Left ventricle myocardium inferior (tissue), 1 donor: ENCODE data around the gene DMRTC1B. TPM values are rescaled to one million over a fixed set of nuclear protein-coding genes. Genes with fewer than 3 reads are reported as not detected.
"Not testable (repeated sequence)": the region's sequence is repeated elsewhere in the genome, so short reads cannot be mapped to it uniquely, and the experiment has no call there.

ENCODE experiments used
- DNase-seq: peaks from one replicate; pipeline ENCODE4 v3.0.0-alpha.2; 2020
- H3K27ac ChIP-seq: fragments of 200-600 bp; replicated peaks from 2 replicates; pipeline ENCODE4 v1.8.0; 2021
- H3K27me3 ChIP-seq: fragments of 200-600 bp; 2 replicates; pipeline ENCODE4 v1.8.0; 2021; ENCODE audit warnings: low read depth
- H3K36me3 ChIP-seq: fragments of 200-600 bp; 2 replicates; pipeline ENCODE4 v1.8.0; 2021
- H3K4me1 ChIP-seq: fragments of 200-600 bp; 2 replicates; pipeline ENCODE4 v1.8.0; 2021
- H3K4me3 ChIP-seq: fragments of 200-600 bp; 2 replicates; pipeline ENCODE4 v1.8.0; 2021; ENCODE audit warnings: mild to moderate bottlenecking, moderate library complexity
- H3K9me3 ChIP-seq: fragments of 200-600 bp; replicated peaks from 2 replicates; pipeline ENCODE4 v1.8.0; 2021
- CTCF ChIP-seq: fragments of 200-600 bp; IDR thresholded peaks from 2 replicates; pipeline ENCODE4 v1.8.0; 2021; ENCODE audit warnings: antibody characterized with exemption, mild to moderate bottlenecking, borderline replicate concordance
- intact Hi-C: fragments of 100-400 bp; cut with micrococcal nuclease; formaldehyde crosslinking; loops from one replicate; pipeline ENCODE4 v1.11.0; 2022
- long read RNA-seq: library from polyadenylated mRNA; unstranded; transcript quantifications from one replicate; pipeline ENCODE4 v2.0.0, GENCODE V29; 2021
- total RNA-seq: library from RNA; stranded (reverse); fragmentation: NEBNext Ultra II Directional; extraction: Animal tissue kit (Norgen Biotek cat#: 25700); gene quantifications from one replicate; pipeline ENCODE4 v1.2.1, GENCODE V29; 2021
- donor health status: DM: no; HTN: yes; CAD: no; lungs with severe emphysema.

The DMRTC1B gene, protein sequence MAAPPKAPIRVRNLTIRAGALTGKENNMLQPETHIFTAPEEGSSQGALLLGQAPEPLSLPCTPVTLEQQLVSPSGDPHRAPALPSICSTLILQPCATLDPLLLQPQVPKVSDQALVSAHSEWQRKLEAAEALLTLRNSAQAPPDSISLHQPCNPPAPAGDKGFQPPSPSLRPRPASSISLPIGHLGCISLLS
- total RNA-seq = not detected
- long read RNA-seq = 0 reads

GRCh38 chrX:72776653-72777466 is at the start of gene DMRTC1B:
Gene DMRTC1B, plus strand, starts transcription at chrX:72776890. Its CDS starts 68,246 bp downstream, at chrX:72845136.
- intact Hi-C loops, H3K27ac ChIP-seq, H3K36me3 ChIP-seq, H3K4me3 ChIP-seq, H3K27me3 ChIP-seq, DNase-seq, H3K9me3 ChIP-seq, H3K4me1 ChIP-seq: not testable (repeated sequence)

DNA sequence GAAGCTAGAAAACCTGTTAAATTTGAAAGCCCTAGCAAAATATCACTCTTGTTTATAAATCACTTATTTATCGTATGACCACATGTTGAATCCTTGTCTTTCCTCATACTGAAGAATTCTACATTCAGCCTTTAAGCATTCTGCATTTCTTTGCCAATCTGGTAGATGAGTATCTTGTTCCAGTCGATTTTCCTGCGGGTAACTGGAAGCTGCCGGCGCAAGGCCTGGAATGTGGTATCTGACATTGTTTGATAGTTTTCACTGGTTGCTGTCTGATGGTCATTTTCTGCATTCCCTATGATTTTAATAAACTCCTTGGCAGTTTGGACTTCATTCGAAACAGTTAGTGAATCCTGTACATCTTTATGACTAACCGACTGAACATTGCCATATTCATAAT is 48.8 kb upstream of the DMRTC1B start:
- H3K9me3 ChIP-seq = no peaks in the 10 kb centered on the region
- no peak for TF ChIP-seq CTCF
- no peaks in the 10 kb centered on the region for H3K4me1 ChIP-seq
- no peak overlapping the region for H3K27ac ChIP-seq
- no peak overlapping the region for H3K4me3 ChIP-seq
- DNase-seq = no peak
- no peaks in the 10 kb centered on the region for H3K36me3 ChIP-seq
- intact Hi-C loops = no loop called here
- no peaks in the 10 kb centered on the region for H3K27me3 ChIP-seq

GRCh38 chrX:72733636-72734035 is 43.1 kb upstream of the DMRTC1B start:
- H3K27me3 ChIP-seq, H3K27ac ChIP-seq, intact Hi-C loops, DNase-seq, H3K4me1 ChIP-seq, H3K36me3 ChIP-seq, H3K9me3 ChIP-seq, H3K4me3 ChIP-seq: not testable (repeated sequence)

DNA sequence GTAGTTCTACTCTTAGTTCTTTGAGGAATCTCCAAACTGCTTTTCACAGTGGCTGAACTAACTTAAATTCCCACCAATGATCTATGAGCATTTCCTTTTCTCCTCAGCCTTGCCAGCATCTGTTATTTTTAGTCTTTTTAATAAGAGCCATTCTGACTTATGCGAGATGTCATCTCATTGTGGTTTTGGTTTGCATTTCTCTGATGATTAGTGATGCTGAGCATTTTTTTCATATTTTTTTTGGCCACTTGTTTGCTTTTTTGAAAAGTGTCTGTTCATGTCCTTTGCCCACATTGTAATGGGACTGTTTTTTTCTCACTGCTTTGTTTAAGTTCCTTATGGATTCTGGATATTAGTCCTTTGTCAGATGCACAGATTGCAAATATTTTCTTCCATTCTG is 41.1 kb upstream of the DMRTC1B start:
- H3K36me3 ChIP-seq = no peaks in the 10 kb centered on the region

DNA sequence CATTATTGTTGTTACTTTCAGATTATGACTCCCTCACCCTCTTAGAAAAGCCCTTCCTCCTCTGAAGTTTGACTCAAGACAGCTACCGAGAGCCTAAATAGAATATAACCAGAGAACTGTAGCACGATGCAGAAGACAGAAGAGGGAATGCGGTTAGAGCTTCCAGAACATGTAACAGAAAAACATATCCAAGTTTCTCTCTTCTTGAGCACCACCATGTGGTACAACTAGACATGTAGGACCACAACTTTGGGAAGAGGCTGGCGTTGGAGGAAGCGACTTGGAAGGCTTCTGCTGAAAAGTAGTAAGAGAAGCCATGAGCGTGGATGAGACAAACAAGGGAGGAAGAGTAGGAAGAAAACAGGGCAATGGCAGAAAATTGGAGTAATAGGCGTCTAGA is 31.1 kb upstream of the DMRTC1B start:
- H3K27me3 ChIP-seq, H3K27ac ChIP-seq, DNase-seq, H3K9me3 ChIP-seq, intact Hi-C loops, H3K36me3 ChIP-seq, H3K4me3 ChIP-seq, H3K4me1 ChIP-seq: not testable (repeated sequence)

More for the DNA sequence above, 41.1 kb upstream of the DMRTC1B start:
- Histone ChIP-seq H3K27me3 (no peaks in the 10 kb centered on the region), H3K4me1 (no peaks in the 10 kb centered on the region), H3K9me3 (no peaks in the 10 kb centered on the region), H3K4me3 (no peak overlapping the region), H3K27ac (no peak overlapping the region)
- DNase-seq = no peak
- no peak for TF ChIP-seq CTCF
- intact Hi-C loops = no loop called here

DNA sequence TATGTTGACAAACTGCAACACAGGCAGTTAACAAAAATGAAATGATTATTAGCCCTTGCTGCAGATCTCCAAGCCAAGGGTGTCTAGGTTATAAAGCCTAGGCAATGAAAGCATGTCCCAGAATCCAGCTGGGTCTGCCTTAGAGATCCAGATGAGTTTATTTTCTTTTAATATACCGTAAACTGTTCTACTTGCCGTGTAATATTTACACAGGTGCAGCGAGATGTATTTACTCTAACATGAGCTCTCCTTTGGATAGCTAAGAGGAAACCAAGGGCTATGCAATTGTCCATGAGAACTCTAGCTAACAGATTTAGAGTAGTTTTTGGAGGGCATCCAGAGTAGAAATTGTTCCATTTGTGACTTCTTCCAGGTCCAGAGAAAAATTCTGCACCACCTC is 28.1 kb upstream of the DMRTC1B start:
- DNase-seq, H3K4me3 ChIP-seq, H3K27ac ChIP-seq, H3K27me3 ChIP-seq, H3K9me3 ChIP-seq, intact Hi-C loops, H3K36me3 ChIP-seq, H3K4me1 ChIP-seq: not testable (repeated sequence)

DNA sequence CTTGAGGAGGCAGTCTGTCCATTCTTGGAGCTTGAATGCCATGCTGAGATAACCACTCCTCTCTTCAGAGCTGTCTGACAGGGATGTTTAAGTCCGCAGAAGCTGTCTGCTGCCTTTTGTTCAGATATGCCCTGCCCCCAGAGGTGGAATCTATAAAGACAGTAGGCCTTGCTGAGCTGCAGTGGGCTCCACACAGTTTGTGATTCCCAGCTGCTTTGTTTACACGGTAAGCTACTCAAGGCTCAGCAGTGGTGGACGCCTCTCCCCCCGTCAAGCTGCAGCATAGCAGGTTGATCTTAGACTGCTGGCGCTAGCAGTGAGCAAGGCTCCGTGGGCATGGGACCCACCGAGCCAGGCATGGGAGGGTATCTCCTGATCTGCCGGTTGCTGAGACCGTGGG is 16.2 kb upstream of the DMRTC1B start:
- H3K4me3 ChIP-seq, H3K27ac ChIP-seq, H3K9me3 ChIP-seq, intact Hi-C loops, H3K27me3 ChIP-seq, H3K4me1 ChIP-seq, H3K36me3 ChIP-seq, DNase-seq: not testable (repeated sequence)

GRCh38 chrX:72777467-72777790 is 739 bp downstream of the DMRTC1B start:
- H3K4me3 ChIP-seq, intact Hi-C loops, H3K27me3 ChIP-seq, H3K36me3 ChIP-seq, H3K27ac ChIP-seq, H3K4me1 ChIP-seq, H3K9me3 ChIP-seq, DNase-seq: not testable (repeated sequence)

- H3K36me3 ChIP-seq, DNase-seq, H3K27me3 ChIP-seq, intact Hi-C loops, H3K4me3 ChIP-seq, H3K27ac ChIP-seq, H3K9me3 ChIP-seq, H3K4me1 ChIP-seq: not testable (repeated sequence)
Measured at GRCh38 chrX:72778146-72778545, 1.5 kb downstream of the DMRTC1B start.

- DNase-seq, H3K27me3 ChIP-seq, intact Hi-C loops, H3K4me3 ChIP-seq, H3K36me3 ChIP-seq, H3K9me3 ChIP-seq, H3K4me1 ChIP-seq, H3K27ac ChIP-seq: not testable (repeated sequence)
Measured at GRCh38 chrX:72782560-72782959, 5.9 kb downstream of the DMRTC1B start, which contains the start of gene FAM236B. Gene FAM236B, minus strand, starts transcription at chrX:72782660. Its CDS starts 100 bp downstream, at chrX:72782560.

DNA sequence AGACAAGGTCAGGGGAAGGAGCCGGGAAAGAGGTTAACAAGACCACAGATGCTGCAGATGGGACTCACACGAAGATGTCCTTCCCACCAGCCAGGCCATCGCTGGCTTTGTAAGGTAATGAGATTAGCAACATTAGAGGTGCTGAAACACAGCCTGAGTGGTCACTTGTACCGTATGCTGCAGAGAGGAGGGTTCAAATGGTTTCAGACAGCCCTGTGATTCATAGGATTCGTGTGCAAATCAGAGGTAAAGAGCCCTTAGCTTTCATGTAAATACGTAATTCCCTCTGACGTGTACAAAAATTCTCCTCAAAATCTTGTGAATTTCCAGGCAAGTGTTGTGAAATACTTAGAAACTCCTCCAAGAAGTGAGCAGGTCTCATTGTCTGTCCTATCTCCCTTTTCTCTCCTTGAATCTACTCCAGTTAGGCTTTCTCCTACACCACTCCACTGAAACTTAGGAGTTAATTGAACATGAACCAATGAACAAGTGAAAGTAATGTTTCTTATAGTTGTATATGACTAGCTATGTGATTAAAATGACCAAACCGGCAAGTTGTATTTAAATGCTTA is 6.8 kb downstream of the DMRTC1B start:
- H3K4me3 ChIP-seq, H3K27ac ChIP-seq, H3K4me1 ChIP-seq, DNase-seq, H3K9me3 ChIP-seq, intact Hi-C loops, H3K27me3 ChIP-seq, H3K36me3 ChIP-seq: not testable (repeated sequence)

GRCh38 chrX:72783964-72784363 is 7.3 kb downstream of the DMRTC1B start:
- intact Hi-C loops, H3K4me3 ChIP-seq, H3K36me3 ChIP-seq, H3K4me1 ChIP-seq, DNase-seq, H3K27me3 ChIP-seq, H3K27ac ChIP-seq, H3K9me3 ChIP-seq: not testable (repeated sequence)
